ENCODE measurements around the gene LMF2.

DNA sequence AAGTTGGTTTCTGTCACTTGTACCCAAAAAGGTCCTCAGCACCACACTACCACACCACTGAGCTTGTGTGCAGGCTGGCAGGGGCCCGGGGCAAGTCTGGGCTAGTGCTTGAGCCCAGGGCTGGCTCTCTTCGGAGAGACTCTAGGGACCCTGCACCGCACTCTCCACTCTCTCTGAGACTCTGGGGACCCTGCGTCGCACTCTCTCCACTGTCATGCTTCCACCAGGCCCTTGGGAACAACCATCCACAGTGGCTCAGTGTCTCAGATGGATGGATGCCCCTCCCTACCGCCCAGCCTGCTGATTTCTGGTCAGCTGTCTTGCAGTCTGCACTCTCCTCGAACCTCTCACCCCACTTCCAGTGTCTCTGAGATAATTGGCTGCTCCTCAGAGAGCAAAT is 30.6 kb downstream of the LMF2 start:
- TF ChIP-seq, protein P1, sequence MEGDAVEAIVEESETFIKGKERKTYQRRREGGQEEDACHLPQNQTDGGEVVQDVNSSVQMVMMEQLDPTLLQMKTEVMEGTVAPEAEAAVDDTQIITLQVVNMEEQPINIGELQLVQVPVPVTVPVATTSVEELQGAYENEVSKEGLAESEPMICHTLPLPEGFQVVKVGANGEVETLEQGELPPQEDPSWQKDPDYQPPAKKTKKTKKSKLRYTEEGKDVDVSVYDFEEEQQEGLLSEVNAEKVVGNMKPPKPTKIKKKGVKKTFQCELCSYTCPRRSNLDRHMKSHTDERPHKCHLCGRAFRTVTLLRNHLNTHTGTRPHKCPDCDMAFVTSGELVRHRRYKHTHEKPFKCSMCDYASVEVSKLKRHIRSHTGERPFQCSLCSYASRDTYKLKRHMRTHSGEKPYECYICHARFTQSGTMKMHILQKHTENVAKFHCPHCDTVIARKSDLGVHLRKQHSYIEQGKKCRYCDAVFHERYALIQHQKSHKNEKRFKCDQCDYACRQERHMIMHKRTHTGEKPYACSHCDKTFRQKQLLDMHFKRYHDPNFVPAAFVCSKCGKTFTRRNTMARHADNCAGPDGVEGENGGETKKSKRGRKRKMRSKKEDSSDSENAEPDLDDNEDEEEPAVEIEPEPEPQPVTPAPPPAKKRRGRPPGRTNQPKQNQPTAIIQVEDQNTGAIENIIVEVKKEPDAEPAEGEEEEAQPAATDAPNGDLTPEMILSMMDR (conservative IDR thresholded peaks at IDR 0.05; ENCODE audit: low read depth, low read length): no peak
- TF ChIP-seq EZH2phosphoT487 (IDR thresholded peaks at IDR 0.05; ENCODE audit: borderline replicate concordance, low read length) (no peak), EZH2 (IDR thresholded peaks at IDR 0.05; ENCODE audit: low read length, unreplicated experiment) (no peak)
